ENCODE results near the gene DUSP22.

Gene DUSP22

DNA sequence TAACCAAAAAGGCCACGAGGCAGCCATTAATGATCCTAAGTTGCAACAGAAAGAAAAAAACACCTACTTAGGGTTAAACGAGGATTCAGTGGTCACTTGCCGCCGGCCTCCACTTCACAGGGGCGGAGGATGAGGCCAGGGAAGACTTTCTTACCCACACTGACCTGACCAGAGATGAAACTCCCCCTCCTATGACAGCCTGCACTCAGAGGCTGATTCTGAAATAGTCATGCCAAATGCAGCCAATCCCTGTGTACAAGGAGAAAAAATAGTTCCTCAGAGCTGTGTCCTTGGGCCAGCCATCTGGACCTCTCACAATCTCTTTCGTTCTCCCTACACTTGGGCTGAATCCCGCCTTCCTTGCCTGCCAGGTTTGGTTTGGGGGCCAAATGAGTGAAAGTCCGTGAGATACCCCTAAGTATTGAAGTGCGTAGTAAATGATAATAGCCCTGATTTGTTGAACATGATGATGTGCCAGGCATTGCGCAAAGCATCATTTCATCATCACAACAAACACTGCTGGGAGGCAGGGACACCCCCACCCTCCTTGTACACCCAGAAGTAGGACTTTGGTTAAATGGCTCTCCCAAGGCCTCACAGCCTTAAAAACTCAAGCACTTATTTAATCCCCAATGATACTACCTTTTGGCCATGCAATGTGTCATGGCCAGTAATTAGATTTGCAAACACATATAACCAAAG lies 96.1 kb downstream of the DUSP22 start:
- no peak overlapping the region for H3K27ac ChIP-seq
- DNase-seq (ENCODE audit: low read depth, low spot score), result no peak

- H3K27ac ChIP-seq, result no peak overlapping the region
Measured at GRCh38 chr6:389143-389542, 96.9 kb downstream of the DUSP22 start.

GRCh38 chr6:389622-390021 lies 97.3 kb downstream of the DUSP22 start:
- H3K27ac ChIP-seq, result no peak overlapping the region
- no peak for DNase-seq (ENCODE audit: low read depth, low spot score)

More at GRCh38 chr6:389143-389542, 96.9 kb downstream of the DUSP22 start:
- DNase-seq (ENCODE audit: low read depth, low spot score), result no peak

DNA sequence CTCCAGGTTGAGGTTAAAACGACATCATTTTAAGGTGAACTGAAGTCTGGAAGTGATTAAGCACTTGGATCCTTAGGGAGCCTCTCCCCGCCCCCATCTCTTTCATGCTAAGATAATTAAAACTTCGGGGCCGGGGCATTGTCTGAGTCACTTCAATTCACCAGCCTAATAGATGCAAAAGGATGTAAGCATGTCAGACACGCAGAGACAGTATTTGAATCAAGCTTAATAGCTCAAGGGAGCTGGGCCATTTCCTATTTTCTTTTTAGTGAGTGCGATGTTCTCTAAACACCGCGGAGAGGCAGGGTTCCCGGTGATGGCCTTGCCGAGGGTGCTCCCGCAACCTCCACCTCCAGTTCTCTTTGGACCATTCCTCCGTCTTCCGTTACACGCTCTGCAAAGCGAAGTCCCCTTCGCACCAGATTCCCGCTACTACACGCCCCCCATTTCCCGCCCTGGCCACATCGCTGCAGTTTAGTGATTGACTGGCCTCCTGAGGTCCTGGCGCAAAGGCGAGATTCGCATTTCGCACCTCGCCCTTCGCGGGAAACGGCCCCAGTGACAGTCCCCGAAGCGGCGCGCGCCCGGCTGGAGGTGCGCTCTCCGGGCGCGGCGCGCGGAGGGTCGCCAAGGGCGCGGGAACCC lies 98.7 kb downstream of the DUSP22 start:
- DNase-seq (ENCODE audit: low read depth, low spot score), result no peak
- no peak overlapping the region for H3K27ac ChIP-seq

- no peak for DNase-seq (ENCODE audit: low read depth, low spot score)
- H3K27ac ChIP-seq, result no peak within 1 kb of the TSS
Measured at GRCh38 chr6:391559-392440, 99.5 kb downstream of the DUSP22 start, which contains the start of gene IRF4. TSS of gene IRF4 (plus strand) at chr6:391752. CDS start at chr6:393153, 1,401 bp downstream.

DNA sequence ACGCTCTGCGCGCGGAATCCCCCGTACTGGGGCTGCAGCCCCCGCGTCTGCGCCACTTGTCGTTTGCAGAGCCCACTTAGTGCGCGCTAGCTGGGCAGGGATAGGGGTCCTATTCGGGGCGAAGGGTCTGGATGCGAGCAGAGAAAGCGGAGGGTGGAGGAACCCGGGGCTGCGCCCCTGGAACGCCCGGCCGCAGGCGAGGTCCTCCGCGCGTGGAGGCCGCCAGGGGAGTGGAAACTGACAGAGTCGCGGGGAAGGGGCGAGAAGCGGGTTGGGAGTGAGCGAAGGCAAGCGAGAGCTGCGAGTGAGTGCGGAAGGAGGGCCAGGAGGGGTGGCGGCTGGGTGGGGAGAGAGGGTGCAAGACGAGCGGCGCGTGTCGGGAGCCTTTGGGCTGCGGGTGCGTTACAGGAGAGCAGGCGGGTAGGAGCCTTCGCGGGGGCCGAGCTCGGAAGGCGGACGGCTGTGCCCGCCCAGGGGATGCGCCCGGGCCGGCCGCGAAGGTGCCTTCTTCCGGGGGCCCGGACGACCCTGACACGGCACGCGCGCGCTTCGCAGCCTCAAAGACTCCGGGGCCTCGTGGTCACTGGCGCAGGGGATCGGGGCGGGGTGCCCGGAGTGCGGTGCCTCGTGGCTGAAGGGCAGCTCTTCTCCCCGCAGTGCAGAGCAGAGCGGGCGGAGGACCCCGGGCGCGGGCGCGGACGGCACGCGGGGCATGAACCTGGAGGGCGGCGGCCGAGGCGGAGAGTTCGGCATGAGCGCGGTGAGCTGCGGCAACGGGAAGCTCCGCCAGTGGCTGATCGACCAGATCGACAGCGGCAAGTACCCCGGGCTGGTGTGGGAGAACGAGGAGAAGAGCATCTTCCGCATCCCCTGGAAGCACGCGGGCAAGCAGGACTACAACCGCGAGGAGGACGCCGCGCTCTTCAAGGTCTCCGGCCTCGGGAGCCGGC lies 100.4 kb downstream of the DUSP22 start:
- no peak overlapping the region for H3K27ac ChIP-seq
- no peak for DNase-seq (ENCODE audit: low read depth, low spot score)

GRCh38 chr6:393391-394221 lies 101.3 kb downstream of the DUSP22 start:
- no peak overlapping the region for H3K27ac ChIP-seq
- no peak for DNase-seq (ENCODE audit: low read depth, low spot score)

DNA sequence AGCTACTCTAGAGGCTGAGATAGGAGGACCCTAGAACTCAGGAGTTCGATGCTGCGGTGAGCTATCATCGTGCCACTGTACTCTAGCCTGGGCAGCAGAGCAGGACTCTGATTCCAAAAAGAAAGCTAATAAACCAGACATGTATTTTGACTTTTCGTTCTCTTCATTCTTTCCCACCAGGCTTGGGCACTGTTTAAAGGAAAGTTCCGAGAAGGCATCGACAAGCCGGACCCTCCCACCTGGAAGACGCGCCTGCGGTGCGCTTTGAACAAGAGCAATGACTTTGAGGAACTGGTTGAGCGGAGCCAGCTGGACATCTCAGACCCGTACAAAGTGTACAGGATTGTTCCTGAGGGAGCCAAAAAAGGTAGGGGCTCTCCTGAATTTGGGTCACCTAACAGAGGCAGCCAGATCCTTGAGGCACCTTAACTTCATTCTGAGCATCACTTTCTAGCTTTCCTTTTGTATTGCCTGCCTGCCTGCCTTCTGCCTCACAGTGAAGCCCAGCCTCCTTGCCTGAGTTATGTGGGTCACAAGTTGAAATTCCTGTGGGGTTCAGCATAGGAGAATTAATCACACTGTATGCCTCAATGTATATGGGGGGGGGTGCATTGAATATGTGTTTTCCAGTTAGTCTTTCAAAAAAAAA lies 102.5 kb downstream of the DUSP22 start:
- DNase-seq (ENCODE audit: low read depth, low spot score), result no peak
- H3K27ac ChIP-seq, result no peak overlapping the region

GRCh38 chr6:395432-396125 lies 103.3 kb downstream of the DUSP22 start:
- H3K27ac ChIP-seq, result no peak overlapping the region
- no peak for DNase-seq (ENCODE audit: low read depth, low spot score)

- H3K27ac ChIP-seq, result no peak overlapping the region
- no peak for DNase-seq (ENCODE audit: low read depth, low spot score)
Measured at GRCh38 chr6:396126-396520, 103.8 kb downstream of the DUSP22 start.

GRCh38 chr6:397056-397455 lies 104.8 kb downstream of the DUSP22 start:
- H3K27ac ChIP-seq, result no peak overlapping the region
- DNase-seq (ENCODE audit: low read depth, low spot score), result no peak

GRCh38 chr6:397604-398003 lies 105.3 kb downstream of the DUSP22 start:
- no peak for DNase-seq (ENCODE audit: low read depth, low spot score)
- no peak overlapping the region for H3K27ac ChIP-seq

DNA sequence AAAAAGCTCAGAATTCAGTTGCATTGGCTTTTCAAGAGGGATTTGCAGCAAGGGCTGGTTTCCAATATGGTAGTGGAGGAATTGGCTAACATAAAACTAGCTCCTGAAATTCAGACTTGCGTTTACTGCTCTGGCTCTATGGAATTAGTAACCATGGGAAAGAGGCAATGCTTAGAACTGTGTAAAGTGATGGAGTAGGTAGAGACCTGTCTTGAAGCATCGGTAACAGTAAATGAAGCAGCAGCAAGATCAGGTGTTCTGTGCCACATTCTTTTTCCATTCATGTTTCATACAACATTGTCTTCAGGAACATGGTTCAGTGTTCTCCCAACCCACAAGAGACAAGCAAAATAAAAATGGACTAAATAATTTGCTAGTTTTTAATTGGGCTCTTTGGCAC lies 105.8 kb downstream of the DUSP22 start:
- no peak overlapping the region for H3K27ac ChIP-seq
- DNase-seq (ENCODE audit: low read depth, low spot score), result no peak

DNA sequence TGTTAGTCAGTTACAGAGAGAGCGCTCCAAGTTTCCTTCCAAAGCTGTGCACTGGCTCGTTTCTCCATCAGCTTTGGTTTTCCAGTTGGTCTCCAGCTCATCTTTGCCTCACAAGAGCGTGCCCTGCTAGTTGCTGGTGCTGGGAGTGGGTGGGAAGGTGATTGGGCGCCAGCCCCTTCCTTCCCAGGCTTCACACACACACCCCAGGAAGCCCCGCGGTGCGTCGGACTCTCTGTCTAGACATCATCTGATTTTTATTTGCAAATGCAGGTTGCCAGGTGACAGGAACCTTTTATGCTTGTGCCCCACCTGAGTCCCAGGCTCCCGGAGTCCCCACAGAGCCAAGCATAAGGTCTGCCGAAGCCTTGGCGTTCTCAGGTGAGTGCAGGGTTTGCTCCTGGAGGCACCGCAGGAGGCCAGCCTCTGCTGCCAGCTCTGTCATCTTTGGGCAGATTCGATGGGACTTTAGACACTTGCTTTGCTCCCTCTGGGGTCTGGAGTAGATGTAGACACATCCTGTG lies 106.3 kb downstream of the DUSP22 start:
- DNase-seq (ENCODE audit: low read depth, low spot score), result no peak
- no peak overlapping the region for H3K27ac ChIP-seq

GRCh38 chr6:399785-400534 lies 107.7 kb downstream of the DUSP22 start:
- H3K27ac ChIP-seq, result no peak overlapping the region
- DNase-seq (ENCODE audit: low read depth, low spot score), result no peak

DNA sequence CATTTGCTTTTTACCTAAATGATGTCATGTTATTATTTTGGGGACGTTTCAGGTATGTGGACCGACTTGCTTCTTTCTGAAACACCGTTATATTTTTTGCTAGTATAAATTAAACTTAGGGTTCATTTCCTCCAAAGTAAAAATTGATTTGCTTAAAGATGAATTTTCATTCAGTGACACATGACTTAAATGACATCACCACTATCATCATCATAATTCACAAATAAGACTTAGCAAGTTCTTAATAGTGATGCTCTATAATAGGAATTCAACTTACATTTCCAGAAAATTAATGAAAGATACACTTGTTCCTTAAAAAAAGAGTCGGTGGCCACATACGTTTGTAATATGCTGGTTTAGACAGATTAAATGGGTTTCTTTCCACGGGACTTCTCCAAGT lies 108.5 kb downstream of the DUSP22 start:
- DNase-seq (ENCODE audit: low read depth, low spot score), result no peak
- no peak overlapping the region for H3K27ac ChIP-seq
